ENCODE results near the gene NUP98. TPM values are rescaled to one million over a fixed set of nuclear protein-coding genes. Genes with fewer than 3 reads are reported as not detected.

Gene NUP98
- total RNA-seq, 1 experiment from 2014 or later = 59.7 TPM

GRCh38 chr11:3843326-3843725, 46.0 kb upstream of the NUP98 start:
- H2AFZ ChIP-seq = no peak overlapping the region
- H3K4me3 ChIP-seq = no peak overlapping the region
- TF ChIP-seq EZH2 (IDR thresholded peaks at IDR 0.05; ENCODE audit: low read depth) = no peak
- TF ChIP-seq, protein P1, sequence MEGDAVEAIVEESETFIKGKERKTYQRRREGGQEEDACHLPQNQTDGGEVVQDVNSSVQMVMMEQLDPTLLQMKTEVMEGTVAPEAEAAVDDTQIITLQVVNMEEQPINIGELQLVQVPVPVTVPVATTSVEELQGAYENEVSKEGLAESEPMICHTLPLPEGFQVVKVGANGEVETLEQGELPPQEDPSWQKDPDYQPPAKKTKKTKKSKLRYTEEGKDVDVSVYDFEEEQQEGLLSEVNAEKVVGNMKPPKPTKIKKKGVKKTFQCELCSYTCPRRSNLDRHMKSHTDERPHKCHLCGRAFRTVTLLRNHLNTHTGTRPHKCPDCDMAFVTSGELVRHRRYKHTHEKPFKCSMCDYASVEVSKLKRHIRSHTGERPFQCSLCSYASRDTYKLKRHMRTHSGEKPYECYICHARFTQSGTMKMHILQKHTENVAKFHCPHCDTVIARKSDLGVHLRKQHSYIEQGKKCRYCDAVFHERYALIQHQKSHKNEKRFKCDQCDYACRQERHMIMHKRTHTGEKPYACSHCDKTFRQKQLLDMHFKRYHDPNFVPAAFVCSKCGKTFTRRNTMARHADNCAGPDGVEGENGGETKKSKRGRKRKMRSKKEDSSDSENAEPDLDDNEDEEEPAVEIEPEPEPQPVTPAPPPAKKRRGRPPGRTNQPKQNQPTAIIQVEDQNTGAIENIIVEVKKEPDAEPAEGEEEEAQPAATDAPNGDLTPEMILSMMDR (conservative IDR thresholded peaks at IDR 0.05) = no peak
- peaks cover 10% of the 10 kb centered on the region for H3K4me1 ChIP-seq (replicated peaks; ENCODE audit: insufficient read depth)
- no peak overlapping the region for H3K27ac ChIP-seq
- H3K36me3 ChIP-seq (ENCODE audit: low read depth) = no peaks in the 10 kb centered on the region
- ChIA-PET CTCF (interaction anchor here (0.7 kb wide), 1 partner anchor 30 kb away, joined by 3 read pairs; no protein-coding TSS in a partner anchor), POLR2A (ENCODE audit: unreplicated experiment) (no interaction called here)
- no peaks in the 10 kb centered on the region for H3K9me2 ChIP-seq (ENCODE audit: insufficient read depth)
- no TSS peak for BruUV-seq (replicated peaks)
- H3K9me3 ChIP-seq (ENCODE audit: insufficient read depth, low read depth) = no peaks in the 10 kb centered on the region
- DNase-seq = no peak
- intact Hi-C loops (cut with micrococcal nuclease; ENCODE audit: unreplicated experiment) = no loop called here
- H3K27me3 ChIP-seq (ENCODE audit: insufficient read depth, low read depth) = no peaks in the 10 kb centered on the region
- H4K20me1 ChIP-seq (ENCODE audit: insufficient read depth) = no peaks in the 10 kb centered on the region
- no peak overlapping the region for H3K4me2 ChIP-seq
- H3F3A ChIP-seq (ENCODE audit: insufficient read depth, low read depth) = no peaks in the 10 kb centered on the region; the same call in 1 of the 2 replicates
- peaks cover 16% of the 10 kb centered on the region for H3K79me2 ChIP-seq (ENCODE audit: low read depth)

- intact Hi-C loops (cut with micrococcal nuclease; ENCODE audit: unreplicated experiment) = loop anchor here (1.0 to 2.0 kb wide), 2 partner anchors 25 to 33 kb away; partner anchors contain the start of gene PGAP2
- BruUV-seq (replicated peaks) = TSS peak; percentile 84
- peak; percentile 64 to 76 for DNase-seq
- Histone ChIP-seq H3K4me1 (replicated peaks; ENCODE audit: insufficient read depth) (peaks cover 10% of the 10 kb centered on the region), H3K4me3 (peak overlapping the region; percentile 68), H3K27me3 (ENCODE audit: insufficient read depth, low read depth) (no peaks in the 10 kb centered on the region), H3K79me2 (ENCODE audit: low read depth) (peaks cover 25% of the 10 kb centered on the region), H3K36me3 (ENCODE audit: low read depth) (no peaks in the 10 kb centered on the region), H4K20me1 (ENCODE audit: insufficient read depth) (no peaks in the 10 kb centered on the region), H3F3A (ENCODE audit: insufficient read depth, low read depth) (no peaks in the 10 kb centered on the region; the same call in 1 of the 2 replicates), H2AFZ (peak overlapping the region; percentile 79), H3K4me2 (peak overlapping the region; percentile 82), H3K27ac (peak overlapping the region; percentile 39), H3K9me2 (ENCODE audit: insufficient read depth) (no peaks in the 10 kb centered on the region), H3K9me3 (ENCODE audit: insufficient read depth, low read depth) (no peaks in the 10 kb centered on the region)
- ChIA-PET POLR2A (ENCODE audit: unreplicated experiment) (interaction anchor here (0.6 kb wide), 3 partner anchors 43 to 254 kb away, joined by 4 to 5 read pairs (median 4); no protein-coding TSS in a partner anchor), CTCF (interaction anchor here (0.8 to 2.1 kb wide), 4 partner anchors 12 to 231 kb away, joined by 3 to 7 read pairs (median 4); partner anchors contain the start of gene STIM1)
- TF ChIP-seq EZH2 (IDR thresholded peaks at IDR 0.05; ENCODE audit: low read depth) = no peak
- TF ChIP-seq, protein P1 (conservative IDR thresholded peaks at IDR 0.05) = peak; percentile 70
Observed at GRCh38 chr11:3841426-3842350, 44.3 kb upstream of the NUP98 start.

DNA sequence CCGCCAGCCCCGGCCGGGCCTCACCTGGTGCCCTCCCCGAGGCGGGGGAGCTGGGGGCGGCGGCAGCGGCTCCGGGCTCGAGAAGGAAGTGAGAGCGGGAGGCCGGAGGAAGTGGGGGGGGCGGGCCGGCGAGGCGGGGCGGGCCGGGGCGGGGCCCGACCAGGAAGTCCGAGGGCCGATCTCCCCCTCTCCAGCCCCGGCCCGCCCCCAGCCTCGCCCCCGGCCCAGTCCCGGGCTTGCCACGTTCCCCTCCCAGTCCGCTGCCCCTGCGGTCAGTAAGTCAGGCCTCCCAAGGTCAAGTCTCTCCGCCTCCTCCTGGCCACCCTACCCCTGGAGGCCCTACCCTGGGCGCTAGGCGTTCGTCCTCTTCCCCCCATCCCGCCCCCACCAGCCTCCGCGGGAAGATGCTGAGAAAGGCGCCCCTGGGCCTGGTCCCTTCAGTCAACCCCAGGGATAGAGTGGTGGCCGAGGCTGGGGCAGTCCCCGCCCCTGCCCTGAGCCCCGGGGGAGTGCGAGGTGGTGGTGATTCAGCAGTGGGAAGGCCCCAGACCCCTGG, 43.6 kb upstream of the NUP98 start, which contains the start of gene RHOG:
TSS of gene RHOG (minus strand) at position 90 of the 556 bp plus-strand sequence. CDS start 12,821 bp downstream, outside the sequence.
- H3K4me3 ChIP-seq = peak within 1 kb of the TSS; percentile 68
- no peaks in the 10 kb centered on the region for H3K27me3 ChIP-seq (ENCODE audit: insufficient read depth, low read depth)
- H3K4me1 ChIP-seq (replicated peaks; ENCODE audit: insufficient read depth) = peaks cover 10% of the 10 kb centered on the region
- H4K20me1 ChIP-seq (ENCODE audit: insufficient read depth) = no peaks in the 10 kb centered on the region
- no TSS peak for BruUV-seq (replicated peaks)
- peak within 1 kb of the TSS; percentile 79 for H2AFZ ChIP-seq
- H3K79me2 ChIP-seq (ENCODE audit: low read depth) = peaks cover 25% of the 10 kb centered on the region
- no peaks in the 10 kb centered on the region; the same call in 1 of the 2 replicates for H3F3A ChIP-seq (ENCODE audit: insufficient read depth, low read depth)
- no peak for TF ChIP-seq EZH2 (IDR thresholded peaks at IDR 0.05; ENCODE audit: low read depth)
- TF ChIP-seq, protein P1 (conservative IDR thresholded peaks at IDR 0.05) = no peak
- no peaks in the 10 kb centered on the region for H3K9me3 ChIP-seq (ENCODE audit: insufficient read depth, low read depth)
- peak within 1 kb of the TSS; percentile 43 for H3K27ac ChIP-seq
- H3K4me2 ChIP-seq = peak within 1 kb of the TSS; percentile 87
- ChIA-PET CTCF (interaction anchor here (0.8 to 2.1 kb wide), 4 partner anchors 13 to 232 kb away, joined by 3 to 7 read pairs (median 4); partner anchors contain the start of gene STIM1), POLR2A (ENCODE audit: unreplicated experiment) (interaction anchor here (0.6 to 0.7 kb wide), 2 partner anchors 184 to 198 kb away, joined by 4 to 10 read pairs; no protein-coding TSS in a partner anchor)
- peak; percentile 63 to 70 for DNase-seq
- H3K36me3 ChIP-seq (ENCODE audit: low read depth) = no peaks in the 10 kb centered on the region
- H3K9me2 ChIP-seq (ENCODE audit: insufficient read depth) = no peaks in the 10 kb centered on the region
- intact Hi-C loops (cut with micrococcal nuclease; ENCODE audit: unreplicated experiment) = loop anchor here (1.0 to 2.0 kb wide), 2 partner anchors 25 to 32 kb away; partner anchors contain the start of gene PGAP2
